Superior temporal gyrus (tissue), 1 donor: ENCODE results near the gene RREB1.

Experiments used
- DNase-seq: peaks from one replicate; pipeline ENCODE4 v3.0.0-alpha.2; 2016; ENCODE audit errors: extremely low spot score

Gene RREB1

DNA sequence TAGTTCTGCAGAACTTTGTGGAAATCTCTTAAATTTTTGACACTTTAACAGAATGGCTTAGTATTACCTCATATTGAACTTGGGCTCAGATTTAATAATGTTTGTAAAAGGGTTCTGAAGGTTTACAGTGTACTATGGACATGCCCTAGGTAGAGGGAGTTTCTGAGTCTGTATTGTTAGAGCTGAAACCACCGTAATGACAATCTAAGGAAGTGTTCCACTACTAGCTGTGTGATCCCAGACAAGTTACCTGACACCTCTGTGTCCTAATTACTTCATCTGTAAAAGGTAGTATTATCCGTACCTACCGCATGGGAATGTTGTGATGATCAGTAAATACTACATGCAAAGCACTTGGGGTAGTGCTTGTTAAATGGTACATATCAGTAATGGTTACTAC is 86.9 kb downstream of the RREB1 start:
- DNase-seq: no peak

- no peak for DNase-seq
These were observed 87.7 kb downstream of the RREB1 start for GRCh38 chr6:7195339-7196018.

GRCh38 chr6:7196019-7196402 is 88.2 kb downstream of the RREB1 start:
- no peak for DNase-seq

GRCh38 chr6:7196685-7197283 is 89.0 kb downstream of the RREB1 start:
- DNase-seq: no peak

DNA sequence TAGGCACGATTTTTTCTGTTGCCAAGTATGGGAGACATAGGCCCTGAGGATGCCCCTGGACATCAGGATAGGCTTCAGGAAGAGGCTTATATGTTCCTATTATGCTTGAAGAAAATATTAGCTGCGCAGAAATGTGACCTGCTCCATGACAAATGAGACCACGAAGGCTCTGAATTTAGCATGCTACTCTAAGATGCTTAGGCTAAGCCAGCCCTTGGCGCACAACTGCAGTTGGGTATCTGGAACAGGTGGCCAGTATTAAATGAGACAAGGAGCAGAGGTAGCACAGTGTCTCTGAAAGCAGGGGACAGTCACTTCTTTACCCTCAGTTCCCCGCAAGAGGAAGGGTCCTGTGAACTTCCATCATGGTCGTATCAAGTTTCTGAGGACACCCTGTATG is 90.0 kb downstream of the RREB1 start:
- DNase-seq: no peak

- no peak for DNase-seq
These were observed 91.4 kb downstream of the RREB1 start for GRCh38 chr6:7198833-7199800.

GRCh38 chr6:7200598-7201443 is 93.1 kb downstream of the RREB1 start:
- DNase-seq: no peak

- DNase-seq: no peak
These were observed 93.6 kb downstream of the RREB1 start for GRCh38 chr6:7201444-7201731.

GRCh38 chr6:7201732-7202541 is 94.2 kb downstream of the RREB1 start:
- peak; percentile 72 for DNase-seq

- DNase-seq: no peak
These were observed 95.2 kb downstream of the RREB1 start for GRCh38 chr6:7202950-7203349.

DNA sequence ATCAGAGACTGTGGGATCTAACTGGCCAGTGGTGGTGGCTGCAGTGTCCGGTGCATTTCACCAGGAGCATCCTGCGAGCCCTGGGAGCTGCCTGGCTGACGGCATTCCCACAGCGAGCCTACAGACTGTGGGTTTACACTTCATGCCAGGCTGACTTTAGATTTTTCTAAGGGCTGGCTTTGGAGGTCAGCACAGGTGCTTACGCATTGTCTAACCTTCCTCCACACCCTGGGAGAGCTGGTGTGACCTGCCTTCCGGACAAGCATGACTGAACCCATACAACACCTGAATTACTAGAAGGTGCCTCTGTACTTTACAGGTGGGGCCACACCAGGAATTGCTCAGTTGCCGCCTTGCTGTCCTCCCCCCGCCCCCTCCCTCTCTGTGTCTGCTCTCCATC is 96.2 kb downstream of the RREB1 start:
- no peak for DNase-seq

- DNase-seq: no peak
These were observed 97.0 kb downstream of the RREB1 start for GRCh38 chr6:7204726-7205125.

GRCh38 chr6:7207720-7208119 is 100.0 kb downstream of the RREB1 start:
- no peak for DNase-seq

- no peak for DNase-seq
These were observed 105.7 kb downstream of the RREB1 start for GRCh38 chr6:7213416-7213815.

DNA sequence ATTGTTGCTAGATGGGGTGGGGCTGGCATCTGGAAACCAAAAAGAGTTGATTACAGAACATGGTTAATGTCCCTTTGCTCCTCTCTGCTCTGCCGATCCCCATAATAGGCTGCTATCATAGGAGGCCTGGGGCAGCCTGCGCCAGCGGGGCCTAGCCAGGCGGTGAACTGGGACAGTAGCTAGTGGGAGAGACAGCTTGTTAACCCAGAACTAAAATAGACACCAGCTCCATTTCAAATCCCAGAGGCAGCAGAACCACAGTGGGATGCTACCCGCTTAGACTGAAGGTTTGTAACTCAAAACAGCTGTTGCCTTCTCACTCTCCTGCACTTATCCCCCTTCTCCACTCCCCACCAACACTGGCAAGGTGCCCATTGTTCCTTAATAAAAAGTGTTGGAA is 106.7 kb downstream of the RREB1 start:
- no peak for DNase-seq

GRCh38 chr6:7215131-7215530 is 107.4 kb downstream of the RREB1 start:
- no peak for DNase-seq

- DNase-seq: no peak
These were observed 108.1 kb downstream of the RREB1 start for GRCh38 chr6:7215798-7216231.

GRCh38 chr6:7216941-7217621 is 109.3 kb downstream of the RREB1 start:
- no peak for DNase-seq

- no peak for DNase-seq
These were observed 110.7 kb downstream of the RREB1 start for GRCh38 chr6:7218406-7218988.

DNA sequence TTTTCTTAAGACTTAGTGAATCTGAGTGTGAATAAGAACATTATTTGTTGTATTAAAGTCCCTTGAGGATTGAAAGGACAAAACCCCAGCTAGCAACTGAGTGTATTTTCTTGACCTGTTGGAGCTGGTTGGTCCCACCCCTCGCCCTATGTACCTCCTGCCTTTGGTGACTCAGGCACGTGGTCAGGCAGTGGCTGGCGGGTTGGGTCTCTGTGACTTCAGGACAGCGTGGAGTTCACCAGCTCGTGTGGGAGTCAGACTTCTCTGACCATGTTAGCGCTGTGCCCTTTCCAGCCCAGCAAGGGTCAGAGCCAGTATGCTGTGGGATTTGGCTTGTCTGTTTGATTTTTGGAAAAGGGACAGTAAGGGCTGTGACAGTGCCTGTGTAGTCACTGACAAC is 111.5 kb downstream of the RREB1 start:
- no peak for DNase-seq
